HCT116 (cell line): ENCODE data around the gene P2RX3. TPM values are rescaled to one million over a fixed set of nuclear protein-coding genes. Genes with fewer than 3 reads are reported as not detected.
A peak's percentile ranks its signal among the peaks of the same experiment; 100 is the strongest.
"Not testable (repeated sequence)": the region's sequence is repeated elsewhere in the genome, so short reads cannot be mapped to it uniquely, and the experiment has no call there.

ENCODE experiments used
- ATAC-seq: fragments of 200-7000 bp; cut with Tn5 transposase; 2 replicates; pipeline ENCODE4 v1.9.1; 2020; ENCODE audit warnings: mild to moderate bottlenecking, moderate library complexity
- BruUV-seq: library from RNA; stranded (reverse); fragments of 400-500 nt; replicated peaks from 2 replicates; lab custom pipeline; 2021; lab: Mats Ljungman, UMichigan
- CTCF ChIA-PET: fragments of 300-600 bp; sonication (Branson Sonifier 250); formaldehyde crosslinking; loops from one replicate; lab custom pipeline; 2021; ENCODE audit warnings: antibody characterized with exemption; lab: Charles Lee
- POLR2A ChIA-PET: fragments of 300-600, 350-600 bp; sonication (Branson Sonifier 250); formaldehyde crosslinking; loops from one replicate; lab custom pipeline; 2021; ENCODE audit warnings: antibody characterized with exemption; lab: Charles Lee
- RAD21 ChIA-PET, 2 experiments: fragments of 300-600 bp; sonication (Branson Sonifier 250); formaldehyde crosslinking; loops; one replicate each; lab custom pipeline; 2023; ENCODE audit warnings: low total read pairs in 2 of 2; ENCODE audit not compliant: uncharacterized antibody in 2 of 2, unreplicated experiment in 2 of 2, low non-redundant PET in 1 of 2; lab: Charles Lee
- DNase-seq: peaks from one replicate; pipeline ENCODE4 v3.0.0-alpha.2; 2010; ENCODE audit warnings: low read depth, low spot score
- H2AFZ ChIP-seq: fragments of 200-600 bp; shearing (Covaris generic), sonication (generic); 2 replicates; pipeline ENCODE4 v1.6.1; 2017; ENCODE audit warnings: low read depth, mixed run types, mixed read lengths, antibody characterized with exemption, low read length; ENCODE audit not compliant: poor library complexity, severe bottlenecking
- H3K27ac ChIP-seq: 2 replicates; pipeline ENCODE4 v1.5.1; 2012; ENCODE audit warnings: low read depth, low read length
- H3K27me3 ChIP-seq: fragments of 200-600 bp; sonication (generic); 2 replicates; pipeline ENCODE4 v1.6.1; 2016; ENCODE audit warnings: mixed run types, low read length, mixed read lengths; ENCODE audit not compliant: insufficient read depth
- H3K36me3 ChIP-seq, 2 experiments: fragments of 200-500 bp in 1 of 2; fragments of 200-600 bp in 1 of 2; sonication (Bioruptor generic) in 1 of 2; sonication (generic) in 1 of 2; 2 replicates each; pipeline versions ENCODE4 v1.5.1 to v1.6.1; 2014 to 2016; ENCODE audit warnings: low read length in 2 of 2, inconsistent platforms in 1 of 2, mixed read lengths in 1 of 2, mixed run types in 1 of 2; ENCODE audit not compliant: insufficient read depth in 2 of 2, control insufficient read depth in 1 of 2
- H3K4me1 ChIP-seq, 2 experiments: fragments of 200-600 bp in 1 of 2; sonication (generic) in 1 of 2; 2 replicates each; pipeline versions ENCODE4 v1.5.1 to v1.6.1; 2012 to 2017; ENCODE audit warnings: low read length in 2 of 2, inconsistent platforms in 1 of 2, mild to moderate bottlenecking in 1 of 2, mixed read lengths in 1 of 2, mixed run types in 1 of 2, moderate library complexity in 1 of 2; ENCODE audit not compliant: insufficient read depth in 2 of 2, control insufficient read depth in 1 of 2
- H3K4me2 ChIP-seq: fragments of 200-600 bp; sonication (generic); 2 replicates; pipeline ENCODE4 v1.6.1; 2017; ENCODE audit warnings: mixed run types, low read length, mixed read lengths
- H3K4me3 ChIP-seq, 2 experiments: fragments of 200-600 bp in 1 of 2; sonication (generic) in 1 of 2; replicated peaks in 1 of 2; 2 replicates each; pipeline ENCODE4 v1.5.1; 2011 to 2016; ENCODE audit warnings: low read length in 2 of 2, control low read depth in 1 of 2, low read depth in 1 of 2, mild to moderate bottlenecking in 1 of 2, mixed read lengths in 1 of 2, mixed run types in 1 of 2
- H3K79me2 ChIP-seq: fragments of 200-600 bp; sonication (generic); 2 replicates; pipeline ENCODE4 v1.6.1; 2017; ENCODE audit warnings: mild to moderate bottlenecking, mixed run types, low read length, moderate library complexity, mixed read lengths; ENCODE audit not compliant: insufficient read depth
- H3K9ac ChIP-seq: fragments of 200-600 bp; sonication (generic); 2 replicates; pipeline ENCODE4 v1.6.1; 2016; ENCODE audit warnings: low read length, mixed read lengths
- H3K9me2 ChIP-seq: fragments of 200-600 bp; sonication (generic), shearing (Covaris generic); 2 replicates; pipeline ENCODE4 v1.6.1; 2017; ENCODE audit warnings: mixed run types, mild to moderate bottlenecking, moderate library complexity; ENCODE audit not compliant: insufficient read depth
- H3K9me3 ChIP-seq, 2 experiments: fragments of 200-500 bp in 1 of 2; fragments of 200-600 bp in 1 of 2; sonication (Bioruptor generic) in 1 of 2; sonication (generic) in 1 of 2; 2 replicates each; pipeline ENCODE4 v1.6.1; 2014 to 2017; ENCODE audit warnings: low read length in 2 of 2, mixed read lengths in 2 of 2, inconsistent platforms in 1 of 2, low read depth in 1 of 2, mild to moderate bottlenecking in 1 of 2, mixed run types in 1 of 2, moderate library complexity in 1 of 2; ENCODE audit not compliant: control insufficient read depth in 1 of 2, insufficient read depth in 1 of 2
- H4K20me1 ChIP-seq: fragments of 200-600 bp; sonication (generic), shearing (Covaris generic); 2 replicates; pipeline ENCODE4 v1.6.1; 2017; ENCODE audit warnings: mixed run types, mild to moderate bottlenecking, moderate library complexity; ENCODE audit not compliant: insufficient read depth
- CEBPB ChIP-seq: IDR thresholded peaks from 2 replicates; pipeline ENCODE4 v1.6.1; 2012; ENCODE audit warnings: low read depth
- ELF1 ChIP-seq: IDR thresholded peaks from 2 replicates; pipeline ENCODE4 v1.6.1; 2012; ENCODE audit warnings: low read depth, borderline replicate concordance
- JUND ChIP-seq: IDR thresholded peaks from 2 replicates; pipeline ENCODE4 v1.6.1; 2012
- MAX ChIP-seq: IDR thresholded peaks from 2 replicates; pipeline ENCODE4 v1.6.1; 2012
- POLR2A ChIP-seq: IDR thresholded peaks from 2 replicates; pipeline ENCODE4 v1.7.0; 2011; ENCODE audit warnings: borderline replicate concordance; ENCODE audit not compliant: insufficient read depth, insufficient read length; ENCODE audit errors: extremely low read depth
- SIN3A ChIP-seq: IDR thresholded peaks from 2 replicates; pipeline ENCODE4 v1.6.1; 2012; ENCODE audit warnings: low read depth
- SP1 ChIP-seq: IDR thresholded peaks from 2 replicates; pipeline ENCODE4 v1.6.1; 2012; ENCODE audit warnings: low read depth
- ZBTB33 ChIP-seq: IDR thresholded peaks from 2 replicates; pipeline ENCODE4 v1.6.1; 2011; ENCODE audit warnings: mild to moderate bottlenecking, low read length, moderate library complexity; ENCODE audit not compliant: insufficient replicate concordance; ENCODE audit errors: extremely low read depth
- ZNF274 ChIP-seq: fragments of 200-500 bp; sonication (Bioruptor generic); IDR thresholded peaks from 2 replicates; pipeline ENCODE4 v1.6.1; 2014; ENCODE audit warnings: mild to moderate bottlenecking, low read depth, low read length, inconsistent platforms
- intact Hi-C: fragments of 100-400 bp; cut with micrococcal nuclease; formaldehyde crosslinking; loops from 2 replicates; pipeline ENCODE4 v1.10.0; 2022
- total RNA-seq: library from RNA; stranded (reverse); gene quantifications from one replicate; pipeline ENCODE4 v1.2.1, GENCODE V29; 2021; ENCODE audit not compliant: unreplicated experiment

The P2RX3 gene
- total RNA-seq, 1 experiment from 2014 or later, result not detected

- peak overlapping the region; percentile 79 to 96 for H3K4me3 ChIP-seq
- POLR2A ChIA-PET, result interaction anchor here (0.7 to 2.6 kb wide), 3 partner anchors 11 to 16 kb away, joined by 3 to 17 read pairs (median 3); partner anchors contain the start of gene TNKS1BP1
- peak overlapping the region; percentile 92 for H3K9ac ChIP-seq
- H3K27ac ChIP-seq, result peak overlapping the region; percentile 45
- H3K9me3 ChIP-seq, result no peaks in the 10 kb centered on the region
- TF ChIP-seq MAX (no peak), SP1 (no peak), JUND (no peak), SIN3A (no peak; the same call in 1 of the 2 replicates), CEBPB (no peak), POLR2A (no peak), ZBTB33 (no peak), ZNF274 (no peak), ELF1 (no peak)
- TF ChIP-seq, all 23 proteins: peak for 0
- ChIA-PET RAD21 (interaction anchor here (0.7 to 1.2 kb wide), 2 partner anchors 13 to 87 kb away, joined by 3 to 4 read pairs; no protein-coding TSS in a partner anchor), CTCF (interaction anchor here (1.0 to 1.6 kb wide), 5 partner anchors 10 to 308 kb away, joined by 3 to 6 read pairs (median 4); partner anchors contain the start of gene TNKS1BP1)
- peak overlapping the region; percentile 98 for H3K4me2 ChIP-seq
- H3K79me2 ChIP-seq, result peaks cover 44% of the 10 kb centered on the region
- BruUV-seq, result TSS peak; percentile 98
- DNase-seq, result no peak
- H3K9me2 ChIP-seq, result no peaks in the 10 kb centered on the region
- H3K27me3 ChIP-seq, result no peaks in the 10 kb centered on the region
- no peak for ATAC-seq
- peaks cover 11 to 34% of the 10 kb centered on the region in 2 experiments; a peak in 2 of 4 replicates for H3K36me3 ChIP-seq
- H3K4me1 ChIP-seq, result peaks cover 8 to 20% of the 10 kb centered on the region in 2 experiments; a peak in 3 of 4 replicates
- no peaks in the 10 kb centered on the region for H4K20me1 ChIP-seq
- intact Hi-C loops, result no loop called here
- H2AFZ ChIP-seq, result peak overlapping the region; percentile 78
Observed at GRCh38 chr11:57336111-57336666, 2.0 kb upstream of the P2RX3 start.

DNA sequence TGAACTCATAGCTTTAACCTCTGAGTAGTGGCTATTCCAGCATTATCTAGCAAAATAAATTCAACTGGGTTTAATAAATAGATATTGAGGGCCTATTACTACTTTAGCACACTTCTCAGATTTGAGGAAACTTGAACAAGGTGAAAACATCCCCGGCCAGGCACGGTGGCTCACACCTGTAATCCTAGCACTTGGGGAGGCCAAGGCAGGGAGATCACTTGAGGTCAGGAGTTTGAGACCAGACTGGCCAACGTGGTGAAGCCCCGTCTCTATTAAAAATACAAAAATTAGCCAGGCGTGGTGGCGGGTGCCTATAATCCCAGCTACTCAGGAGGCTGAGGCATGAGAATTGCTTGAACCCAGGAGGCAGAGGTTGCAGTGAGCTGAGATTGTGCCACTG lies 1.3 kb upstream of the P2RX3 start:
- BruUV-seq, H3K9ac ChIP-seq, H3K4me3 ChIP-seq, RAD21 ChIA-PET, intact Hi-C loops, H3K27me3 ChIP-seq, H3K9me2 ChIP-seq, DNase-seq, H3K27ac ChIP-seq, CTCF ChIA-PET, H4K20me1 ChIP-seq, ATAC-seq, H3K9me3 ChIP-seq: not testable (repeated sequence)
- Histone ChIP-seq H2AFZ (peak overlapping the region; percentile 78), H3K4me1 (peaks cover 8 to 20% of the 10 kb centered on the region in 2 experiments; a peak in 3 of 4 replicates), H3K36me3 (peaks cover 9 to 27% of the 10 kb centered on the region in 2 experiments; a peak in 2 of 4 replicates), H3K79me2 (peaks cover 37% of the 10 kb centered on the region), H3K4me2 (peak overlapping the region; percentile 98)
- POLR2A ChIA-PET, result interaction anchor here (2.6 kb wide), 1 partner anchor 11 kb away, joined by 17 read pairs; the partner anchor contains the start of gene TNKS1BP1
